ENCODE results near the gene IQGAP1. TPM values are rescaled to one million over a fixed set of nuclear protein-coding genes. Genes with fewer than 3 reads are reported as not detected.

IQGAP1 gene
- total RNA-seq, 1 donor = 297 TPM

DNA sequence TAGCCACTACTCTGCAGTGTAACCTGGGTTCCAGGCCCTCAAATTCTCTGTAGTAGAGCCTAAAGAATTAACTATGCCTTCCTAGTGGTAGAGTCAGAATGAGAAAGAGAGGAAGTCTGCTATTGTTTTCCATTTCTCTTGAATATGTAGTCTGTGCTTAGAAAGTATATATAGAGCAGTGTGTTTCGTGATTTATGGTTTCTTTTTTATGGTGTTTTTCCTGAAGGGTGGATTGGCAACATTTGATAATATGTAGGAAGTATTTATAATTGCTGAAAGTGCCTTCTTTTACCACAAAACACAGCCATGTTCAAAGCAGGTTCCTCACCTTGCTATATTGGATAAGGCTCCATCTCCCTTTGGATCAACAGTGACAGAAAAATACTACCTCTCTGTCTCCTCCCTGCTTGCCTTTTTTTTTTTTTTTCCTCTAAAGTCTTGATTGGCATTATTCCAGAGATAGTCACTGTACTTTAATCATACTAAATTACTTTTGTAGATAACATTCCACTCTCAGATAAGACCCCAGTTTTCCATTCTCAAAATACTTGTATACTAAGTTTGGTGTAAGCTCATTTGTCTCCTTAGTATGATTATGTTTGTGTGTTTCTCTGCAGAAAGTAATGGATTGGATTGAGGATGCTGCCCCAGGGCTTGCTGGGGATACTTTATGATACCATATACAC, 47.8 kb downstream of the IQGAP1 start:
- no peak overlapping the region for H3K4me3 ChIP-seq (ENCODE audit: low read depth, low read length)
- TF ChIP-seq, protein P1, sequence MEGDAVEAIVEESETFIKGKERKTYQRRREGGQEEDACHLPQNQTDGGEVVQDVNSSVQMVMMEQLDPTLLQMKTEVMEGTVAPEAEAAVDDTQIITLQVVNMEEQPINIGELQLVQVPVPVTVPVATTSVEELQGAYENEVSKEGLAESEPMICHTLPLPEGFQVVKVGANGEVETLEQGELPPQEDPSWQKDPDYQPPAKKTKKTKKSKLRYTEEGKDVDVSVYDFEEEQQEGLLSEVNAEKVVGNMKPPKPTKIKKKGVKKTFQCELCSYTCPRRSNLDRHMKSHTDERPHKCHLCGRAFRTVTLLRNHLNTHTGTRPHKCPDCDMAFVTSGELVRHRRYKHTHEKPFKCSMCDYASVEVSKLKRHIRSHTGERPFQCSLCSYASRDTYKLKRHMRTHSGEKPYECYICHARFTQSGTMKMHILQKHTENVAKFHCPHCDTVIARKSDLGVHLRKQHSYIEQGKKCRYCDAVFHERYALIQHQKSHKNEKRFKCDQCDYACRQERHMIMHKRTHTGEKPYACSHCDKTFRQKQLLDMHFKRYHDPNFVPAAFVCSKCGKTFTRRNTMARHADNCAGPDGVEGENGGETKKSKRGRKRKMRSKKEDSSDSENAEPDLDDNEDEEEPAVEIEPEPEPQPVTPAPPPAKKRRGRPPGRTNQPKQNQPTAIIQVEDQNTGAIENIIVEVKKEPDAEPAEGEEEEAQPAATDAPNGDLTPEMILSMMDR (IDR thresholded peaks at IDR 0.05; ENCODE audit: insufficient read depth, low read depth, low read length) = no peak
- DNase-seq (ENCODE audit: low read depth) = no peak

DNA sequence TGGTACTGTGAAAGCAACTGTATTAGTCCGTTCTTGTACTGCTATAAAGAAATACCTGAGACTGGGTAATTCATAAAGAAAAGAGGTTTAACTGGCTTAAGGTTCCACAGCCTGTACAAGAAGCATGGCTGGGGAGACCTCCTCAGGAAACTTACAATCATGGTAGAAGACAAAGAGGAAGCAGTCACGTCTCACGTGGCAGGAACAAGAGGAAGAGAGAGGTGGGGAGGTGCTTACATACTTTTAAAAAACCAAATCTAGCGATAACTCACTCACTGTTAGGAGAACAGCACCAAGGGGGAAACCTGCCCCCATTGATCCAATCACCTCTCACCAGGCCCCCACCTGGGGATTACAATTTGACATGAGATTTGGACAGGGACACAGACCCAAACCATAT, 48.9 kb downstream of the IQGAP1 start:
- TF ChIP-seq, protein P1 (IDR thresholded peaks at IDR 0.05; ENCODE audit: insufficient read depth, low read depth, low read length) = no peak
- DNase-seq (ENCODE audit: low read depth) = no peak
- no peak overlapping the region for H3K4me3 ChIP-seq (ENCODE audit: low read depth, low read length)

DNA sequence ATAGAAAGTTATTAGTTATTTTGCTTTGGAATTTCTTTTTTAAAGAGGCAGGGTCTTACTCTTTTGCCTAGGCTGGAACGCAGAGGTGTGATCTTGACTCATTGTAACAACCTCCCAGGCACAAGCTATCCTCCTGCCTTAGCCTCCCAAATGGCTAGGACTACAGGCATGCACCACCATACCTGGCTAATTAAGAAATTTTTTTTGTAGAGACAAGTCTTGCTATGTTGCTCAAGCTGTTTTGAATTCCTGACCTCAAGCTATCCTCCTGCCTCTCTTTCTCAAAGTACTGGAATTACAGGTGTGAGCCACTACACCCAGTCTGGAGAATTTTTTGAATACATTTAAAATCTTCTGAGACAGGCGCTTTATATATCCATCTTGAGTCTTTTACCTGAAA, 49.5 kb downstream of the IQGAP1 start:
- no peak overlapping the region for H3K4me3 ChIP-seq (ENCODE audit: low read depth, low read length)
- no peak for DNase-seq (ENCODE audit: low read depth)
- TF ChIP-seq, protein P1 (IDR thresholded peaks at IDR 0.05; ENCODE audit: insufficient read depth, low read depth, low read length) = no peak

DNA sequence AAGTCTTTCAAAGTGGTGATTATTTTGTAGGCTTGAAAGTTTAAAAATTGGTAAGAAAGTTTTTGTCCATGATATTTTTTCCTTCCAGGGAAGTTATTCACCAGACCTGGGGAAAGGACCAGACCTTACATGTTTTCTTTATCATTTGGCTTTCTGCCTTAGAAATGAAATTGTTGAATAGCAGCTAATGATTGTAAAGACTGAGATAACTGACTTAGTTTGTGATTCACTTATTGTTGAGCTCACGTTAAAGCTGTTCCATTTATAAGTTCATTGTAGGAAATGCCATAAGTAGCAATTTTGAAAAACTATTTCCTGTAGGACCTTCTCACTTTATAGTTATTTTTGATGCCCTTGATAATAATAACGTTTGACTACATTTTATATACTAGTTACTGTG, 51.9 kb downstream of the IQGAP1 start:
- DNase-seq (ENCODE audit: low read depth) = no peak
- TF ChIP-seq, protein P1 (IDR thresholded peaks at IDR 0.05; ENCODE audit: insufficient read depth, low read depth, low read length) = no peak

DNA sequence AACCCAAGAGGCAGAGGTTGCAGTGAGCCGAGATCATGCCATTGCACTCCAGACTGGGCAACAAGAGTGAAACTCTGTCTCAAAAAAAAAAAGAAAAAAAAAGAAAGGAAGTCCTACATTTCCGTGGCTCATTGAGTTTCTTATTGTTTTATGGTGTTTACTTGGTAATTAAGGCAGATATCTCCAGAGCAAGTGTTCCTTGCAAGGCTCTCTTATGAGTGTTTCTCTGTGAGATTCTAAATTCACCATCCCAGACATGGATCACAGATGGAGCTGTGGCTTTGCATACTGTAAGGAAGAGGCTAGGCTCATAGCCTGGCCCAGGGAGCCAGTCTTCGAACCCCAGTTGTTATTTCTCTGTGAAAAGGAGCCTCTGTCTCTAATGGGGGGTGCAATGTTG, 53.0 kb downstream of the IQGAP1 start:
- no peak for DNase-seq (ENCODE audit: low read depth)
- H3K4me3 ChIP-seq (ENCODE audit: low read depth, low read length) = no peak overlapping the region
- TF ChIP-seq, protein P1 (IDR thresholded peaks at IDR 0.05; ENCODE audit: insufficient read depth, low read depth, low read length) = no peak

More for the DNA sequence above, 51.9 kb downstream of the IQGAP1 start:
- H3K4me3 ChIP-seq (ENCODE audit: low read depth, low read length) = no peak overlapping the region

DNA sequence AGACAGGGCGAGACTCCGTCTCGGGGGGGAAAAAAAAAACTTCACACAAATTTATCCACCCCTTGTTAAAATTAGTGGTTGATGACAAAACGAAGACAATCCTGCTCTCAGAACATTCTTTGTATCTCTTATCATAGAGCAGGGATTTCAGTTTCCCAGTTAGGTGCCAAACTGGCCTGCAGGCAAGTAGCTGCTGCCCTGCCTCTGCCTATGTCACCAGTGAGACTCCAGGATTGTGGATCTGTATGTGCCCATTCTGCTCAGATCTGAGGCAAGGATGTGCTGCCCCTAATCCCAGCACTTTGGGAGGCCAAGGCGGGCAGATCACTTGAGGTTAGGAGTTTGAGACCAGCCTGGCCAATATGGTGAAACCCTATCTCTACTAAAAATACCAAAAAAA, 54.4 kb downstream of the IQGAP1 start:
- TF ChIP-seq, protein P1 (IDR thresholded peaks at IDR 0.05; ENCODE audit: insufficient read depth, low read depth, low read length) = no peak
- no peak for DNase-seq (ENCODE audit: low read depth)
- no peak overlapping the region for H3K4me3 ChIP-seq (ENCODE audit: low read depth, low read length)

DNA sequence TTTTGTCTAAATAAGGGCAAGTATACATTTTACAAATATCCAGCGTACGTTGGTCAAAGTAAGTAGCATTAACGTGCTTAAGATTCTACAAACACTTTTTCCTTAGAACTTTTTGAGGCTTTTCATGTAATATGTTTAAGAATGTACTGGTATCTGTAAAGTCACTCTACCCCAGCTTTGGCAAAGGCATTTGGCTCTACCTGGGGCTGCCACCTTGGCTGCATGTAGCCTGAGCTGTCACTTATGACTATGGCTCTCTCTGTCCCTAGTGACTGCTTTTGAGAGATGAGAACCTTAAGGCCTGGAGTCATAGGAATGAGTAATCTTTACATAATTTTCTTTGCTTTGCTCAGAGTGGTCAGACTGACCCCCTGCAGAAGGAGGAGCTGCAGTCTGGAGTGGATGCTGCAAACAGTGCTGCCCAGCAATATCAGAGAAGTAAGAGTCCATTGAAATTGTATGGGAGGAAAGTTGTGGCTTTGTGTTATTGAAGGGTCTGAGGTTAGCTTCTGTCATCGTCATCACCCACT, 61.2 kb downstream of the IQGAP1 start:
- DNase-seq (ENCODE audit: low read depth) = no peak
- no peak overlapping the region for H3K4me3 ChIP-seq (ENCODE audit: low read depth, low read length)
- TF ChIP-seq, protein P1 (IDR thresholded peaks at IDR 0.05; ENCODE audit: insufficient read depth, low read depth, low read length) = no peak
